Measurements from ENCODE around the gene SMURF1. TPM values are rescaled to one million over a fixed set of nuclear protein-coding genes. Genes with fewer than 3 reads are reported as not detected.

Gene SMURF1
- total RNA-seq, 4 donors from 2014 or later: 16.4 to 36.2 (median 24.6) TPM

- Histone ChIP-seq H3K9me3 (no peaks in the 10 kb centered on the region), H3K27me3 (no peaks in the 10 kb centered on the region), H3K4me3 (no peak overlapping the region), H3K36me3 (peaks cover 10 to 100% (median 31%) of the 10 kb centered on the region in 3 donors), H3K27ac (no peak overlapping the region), H3K4me1 (no peaks in the 10 kb centered on the region)
- WGBS, 2 donors: 84 to 93% methylated on average over 14 of the region's 14 CpGs
- TF ChIP-seq CTCF (IDR thresholded peaks at IDR 0.05) (no peak), POLR2A (IDR thresholded peaks at IDR 0.05) (no peak)
- intact Hi-C loops (cut with DNase I): no loop called here
- no peak for DNase-seq
Measured at GRCh38 chr7:99000904-99001465, 142.9 kb downstream of the SMURF1 start.

GRCh38 chr7:99000196-99000903 is 143.6 kb downstream of the SMURF1 start:
- 79 to 92% methylated on average over 5 to 13 of the region's 20 CpGs for WGBS, 2 donors
- TF ChIP-seq POLR2A (IDR thresholded peaks at IDR 0.05) (no peak), CTCF (IDR thresholded peaks at IDR 0.05) (no peak)
- H3K27ac ChIP-seq: no peak overlapping the region
- intact Hi-C loops (cut with DNase I): no loop called here
- H3K9me3 ChIP-seq: no peaks in the 10 kb centered on the region
- DNase-seq: no peak
- H3K27me3 ChIP-seq: no peaks in the 10 kb centered on the region
- no peak overlapping the region for H3K4me3 ChIP-seq
- H3K36me3 ChIP-seq: peaks cover 7 to 100% (median 25%) of the 10 kb centered on the region in 3 donors
- H3K4me1 ChIP-seq: no peaks in the 10 kb centered on the region

DNA sequence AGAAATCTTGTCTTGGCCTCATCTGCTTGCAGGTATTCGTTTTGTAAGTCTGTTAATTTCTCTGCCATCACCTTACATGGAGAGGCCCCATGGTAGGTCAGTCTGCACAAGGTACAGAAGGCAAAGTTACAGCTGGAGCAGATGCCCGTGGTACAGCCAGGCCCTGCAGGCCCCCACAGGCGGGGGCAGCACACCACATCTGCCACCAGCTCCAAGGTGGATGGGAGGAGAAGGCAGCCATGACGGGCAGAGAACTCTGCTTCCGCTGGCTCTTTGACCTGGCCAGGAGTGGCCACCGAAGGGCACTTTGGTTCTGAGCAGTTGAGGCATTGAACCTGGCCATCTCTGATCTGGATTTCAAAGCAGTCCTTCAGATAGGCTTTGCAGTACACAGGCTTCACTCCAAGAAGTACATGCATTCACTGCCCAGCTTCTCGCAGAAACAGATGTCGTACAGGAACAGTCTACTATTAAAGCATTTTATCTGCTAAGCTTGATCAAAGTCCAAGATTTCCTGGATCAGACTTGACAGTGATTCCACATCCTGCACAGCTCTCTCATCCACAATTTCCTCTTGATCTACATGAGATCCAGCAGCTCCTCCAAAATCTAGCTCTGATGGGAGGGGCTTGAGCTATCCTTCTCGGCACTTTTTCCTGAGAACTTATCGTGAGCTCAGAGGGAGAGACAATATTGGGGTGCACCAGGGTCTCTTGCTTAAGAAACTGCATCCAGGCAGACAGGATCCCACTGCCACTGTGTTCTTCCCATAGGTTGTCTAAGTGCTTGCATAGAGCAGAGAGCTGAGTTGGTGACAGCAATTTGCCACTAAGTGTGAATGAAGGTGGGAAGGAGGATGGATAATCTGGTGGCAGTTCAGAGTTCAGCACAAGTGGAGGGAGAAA is 144.8 kb downstream of the SMURF1 start:
- H3K9me3 ChIP-seq: no peaks in the 10 kb centered on the region
- H3K27me3 ChIP-seq: no peaks in the 10 kb centered on the region
- no peak overlapping the region for H3K4me3 ChIP-seq
- TF ChIP-seq CTCF (IDR thresholded peaks at IDR 0.05) (no peak), POLR2A (IDR thresholded peaks at IDR 0.05) (no peak)
- no peak for DNase-seq
- H3K36me3 ChIP-seq: peaks cover 7 to 100% (median 25%) of the 10 kb centered on the region in 3 donors
- intact Hi-C loops (cut with DNase I): no loop called here
- WGBS, 2 donors: 73 to 87% methylated on average over 5 to 7 of the region's 10 CpGs
- H3K4me1 ChIP-seq: no peaks in the 10 kb centered on the region
- no peak overlapping the region for H3K27ac ChIP-seq

- 62 to 76% methylated on average over 3 of the region's 3 CpGs for WGBS, 2 donors
- H3K9me3 ChIP-seq: no peaks in the 10 kb centered on the region
- peaks cover 15 to 100% (median 31%) of the 10 kb centered on the region in 3 donors for H3K36me3 ChIP-seq
- no peak overlapping the region for H3K27ac ChIP-seq
- no peaks in the 10 kb centered on the region for H3K4me1 ChIP-seq
- intact Hi-C loops (cut with DNase I): no loop called here
- no peaks in the 10 kb centered on the region for H3K27me3 ChIP-seq
- TF ChIP-seq CTCF (IDR thresholded peaks at IDR 0.05): no peak
- no peak for TF ChIP-seq POLR2A (IDR thresholded peaks at IDR 0.05)
- H3K4me3 ChIP-seq: no peak overlapping the region
- DNase-seq: no peak
Measured at GRCh38 chr7:98997846-98998245, 146.1 kb downstream of the SMURF1 start.

DNA sequence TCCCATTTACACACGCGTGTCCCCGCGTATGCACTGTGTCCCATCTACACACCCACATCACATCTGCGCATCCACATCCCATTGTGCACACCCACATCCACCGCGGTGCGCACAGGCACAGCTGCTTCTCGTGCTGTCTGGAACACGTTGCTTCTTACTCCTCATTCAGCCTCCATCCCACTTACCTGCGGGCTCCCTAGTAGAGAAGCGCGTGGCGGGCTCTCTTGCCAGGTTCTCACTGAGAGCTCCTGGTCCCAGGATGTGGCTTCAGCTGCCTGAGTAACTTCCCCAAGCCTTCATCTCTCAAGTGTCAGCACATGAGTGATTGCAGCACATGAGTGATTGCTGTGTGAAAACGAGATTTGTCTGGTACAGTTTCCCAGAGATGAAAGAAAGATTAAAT is 147.8 kb downstream of the SMURF1 start:
- Histone ChIP-seq H3K4me1 (no peaks in the 10 kb centered on the region), H3K9me3 (no peaks in the 10 kb centered on the region), H3K36me3 (peaks cover 14 to 100% (median 40%) of the 10 kb centered on the region in 3 donors), H3K27me3 (no peaks in the 10 kb centered on the region), H3K4me3 (no peak overlapping the region), H3K27ac (no peak overlapping the region)
- no peak for DNase-seq
- intact Hi-C loops (cut with DNase I): no loop called here
- TF ChIP-seq POLR2A (IDR thresholded peaks at IDR 0.05): no peak
- TF ChIP-seq CTCF (IDR thresholded peaks at IDR 0.05): no peak
- WGBS, 2 donors: 88 to 92% methylated on average over 15 of the region's 15 CpGs

Measured in esophagus squamous epithelium (tissue), 5 donors.